22Rv1 (cell line): ENCODE data around the gene IMP4.

ENCODE experiments used
- H3K27ac ChIP-seq: fragments of 450-650 bp; 2 replicates; pipeline ENCODE4 v1.5.1; 2017
- ZFX ChIP-seq: fragments of 450-650 bp; IDR thresholded peaks from 2 replicates; pipeline ENCODE4 v1.6.1; 2017; ENCODE audit warnings: antibody characterized with exemption, borderline replicate concordance
- TF ChIP-seq, protein P1 (sequence below): fragments of 450-650 bp; IDR thresholded peaks from 2 replicates; pipeline ENCODE4 v1.5.1; 2017; ENCODE audit warnings: mild to moderate bottlenecking

IMP4 gene

DNA sequence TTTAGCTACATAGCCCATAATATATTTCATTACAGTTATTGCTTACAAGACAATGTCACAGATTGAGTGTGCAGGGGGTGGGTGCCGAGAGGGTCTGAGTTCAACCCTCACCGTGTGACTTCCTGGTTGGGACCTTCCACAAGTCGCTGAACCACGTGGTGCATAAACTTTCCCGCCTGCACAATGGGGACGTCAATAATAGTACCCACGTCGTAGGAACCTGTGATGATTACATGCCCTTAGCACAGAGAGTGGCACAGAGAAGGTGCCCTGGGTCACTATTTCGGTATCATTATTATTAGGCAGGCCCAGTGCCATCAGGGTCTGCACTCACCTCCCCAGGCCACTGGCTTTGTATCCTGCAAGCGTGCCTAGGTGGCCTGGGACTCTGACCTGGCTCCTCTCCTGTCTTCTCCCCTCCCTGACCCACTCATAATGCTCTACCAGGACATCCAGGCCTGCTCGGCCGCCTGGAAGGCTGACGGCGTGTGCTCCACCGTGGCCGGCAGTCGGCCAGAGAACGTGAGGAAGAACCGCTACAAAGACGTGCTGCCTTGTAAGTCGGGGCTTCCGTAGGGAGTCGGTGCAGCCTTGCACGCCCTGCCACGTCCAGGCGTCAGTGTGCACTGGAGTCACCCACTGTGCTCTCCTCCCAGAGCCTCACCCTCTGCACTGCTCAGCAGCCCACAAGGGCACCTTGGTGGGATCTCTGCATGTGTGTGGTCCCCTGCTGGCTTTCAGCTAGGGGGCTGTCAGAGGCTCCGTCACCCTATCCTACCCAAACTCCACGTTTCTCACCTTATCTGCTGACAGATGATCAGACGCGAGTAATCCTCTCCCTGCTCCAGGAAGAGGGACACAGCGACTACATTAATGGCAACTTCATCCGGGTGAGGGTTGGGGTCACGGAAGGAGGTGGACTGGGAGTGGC lies 16.0 kb downstream of the IMP4 start:
- TF ChIP-seq, protein P1, sequence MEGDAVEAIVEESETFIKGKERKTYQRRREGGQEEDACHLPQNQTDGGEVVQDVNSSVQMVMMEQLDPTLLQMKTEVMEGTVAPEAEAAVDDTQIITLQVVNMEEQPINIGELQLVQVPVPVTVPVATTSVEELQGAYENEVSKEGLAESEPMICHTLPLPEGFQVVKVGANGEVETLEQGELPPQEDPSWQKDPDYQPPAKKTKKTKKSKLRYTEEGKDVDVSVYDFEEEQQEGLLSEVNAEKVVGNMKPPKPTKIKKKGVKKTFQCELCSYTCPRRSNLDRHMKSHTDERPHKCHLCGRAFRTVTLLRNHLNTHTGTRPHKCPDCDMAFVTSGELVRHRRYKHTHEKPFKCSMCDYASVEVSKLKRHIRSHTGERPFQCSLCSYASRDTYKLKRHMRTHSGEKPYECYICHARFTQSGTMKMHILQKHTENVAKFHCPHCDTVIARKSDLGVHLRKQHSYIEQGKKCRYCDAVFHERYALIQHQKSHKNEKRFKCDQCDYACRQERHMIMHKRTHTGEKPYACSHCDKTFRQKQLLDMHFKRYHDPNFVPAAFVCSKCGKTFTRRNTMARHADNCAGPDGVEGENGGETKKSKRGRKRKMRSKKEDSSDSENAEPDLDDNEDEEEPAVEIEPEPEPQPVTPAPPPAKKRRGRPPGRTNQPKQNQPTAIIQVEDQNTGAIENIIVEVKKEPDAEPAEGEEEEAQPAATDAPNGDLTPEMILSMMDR, result no peak
- no peak for TF ChIP-seq ZFX
- no peak overlapping the region for H3K27ac ChIP-seq

GRCh38 chr2:130359466-130359865 lies 16.8 kb downstream of the IMP4 start:
- no peak for TF ChIP-seq ZFX
- TF ChIP-seq, protein P1, result no peak
- H3K27ac ChIP-seq, result no peak overlapping the region

- TF ChIP-seq, protein P1, result no peak
- no peak for TF ChIP-seq ZFX
- no peak overlapping the region for H3K27ac ChIP-seq
Observed at GRCh38 chr2:130363479-130363878, 20.8 kb downstream of the IMP4 start.

DNA sequence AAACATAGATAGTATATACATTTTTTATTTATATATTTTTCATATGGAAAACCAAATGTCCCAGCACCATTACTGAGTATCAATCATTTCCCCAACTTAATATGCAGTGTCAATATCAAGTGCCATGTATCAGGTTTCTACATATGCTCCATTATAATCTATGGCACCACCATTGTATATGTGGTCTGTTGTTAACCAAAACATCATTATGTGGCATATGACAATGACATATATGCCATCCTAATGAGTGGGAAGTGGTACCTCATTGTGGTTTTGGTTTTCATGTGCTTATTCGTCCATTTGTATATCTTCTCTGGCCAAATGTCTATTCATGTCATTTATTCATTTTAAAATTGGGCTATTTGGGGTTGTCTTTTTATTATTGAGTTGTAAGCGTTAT lies 22.4 kb downstream of the IMP4 start:
- H3K27ac ChIP-seq, result no peak overlapping the region
- TF ChIP-seq, protein P1, result no peak
- TF ChIP-seq ZFX, result no peak

DNA sequence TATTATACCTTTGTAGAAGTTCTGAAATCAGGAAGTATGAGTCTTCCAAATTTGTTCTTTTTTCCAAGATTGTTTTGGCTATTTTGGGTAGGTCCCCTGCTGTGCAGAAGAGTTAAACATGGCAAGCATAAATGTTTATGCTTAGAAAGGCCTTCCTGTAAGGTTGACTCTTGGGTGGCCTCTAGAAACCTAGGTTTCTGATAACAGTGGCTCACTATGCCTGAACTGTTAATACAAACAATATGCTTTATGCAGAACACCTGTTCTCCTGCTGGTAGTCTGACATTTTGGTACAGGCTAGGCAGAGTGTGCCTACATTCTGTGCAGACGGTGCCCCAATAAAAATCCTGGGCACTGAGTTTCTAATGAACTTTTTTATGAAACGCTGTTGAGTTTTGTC lies 23.3 kb downstream of the IMP4 start:
- no peak overlapping the region for H3K27ac ChIP-seq
- TF ChIP-seq, protein P1, result no peak
- TF ChIP-seq ZFX, result no peak

DNA sequence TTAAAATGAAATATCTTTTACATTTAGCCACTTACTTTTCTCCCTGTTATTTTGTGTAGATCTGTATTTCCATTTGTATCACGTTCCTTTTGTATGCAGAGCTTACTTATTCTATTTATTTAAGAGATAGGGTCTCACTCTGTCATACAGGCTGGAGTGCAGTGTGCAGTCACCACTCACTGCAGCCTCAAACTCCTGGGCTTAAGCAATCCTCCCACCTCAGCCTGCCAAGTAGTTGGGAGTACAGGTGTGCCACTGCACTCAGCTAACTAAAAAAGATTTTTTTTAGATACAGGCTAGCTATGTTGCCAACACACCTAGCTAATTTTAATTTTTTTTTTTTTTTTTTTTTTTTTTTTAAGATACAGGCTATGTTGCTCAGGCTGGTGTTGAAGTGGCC lies 24.0 kb downstream of the IMP4 start:
- no peak overlapping the region for H3K27ac ChIP-seq
- TF ChIP-seq, protein P1, result no peak
- TF ChIP-seq ZFX, result no peak

DNA sequence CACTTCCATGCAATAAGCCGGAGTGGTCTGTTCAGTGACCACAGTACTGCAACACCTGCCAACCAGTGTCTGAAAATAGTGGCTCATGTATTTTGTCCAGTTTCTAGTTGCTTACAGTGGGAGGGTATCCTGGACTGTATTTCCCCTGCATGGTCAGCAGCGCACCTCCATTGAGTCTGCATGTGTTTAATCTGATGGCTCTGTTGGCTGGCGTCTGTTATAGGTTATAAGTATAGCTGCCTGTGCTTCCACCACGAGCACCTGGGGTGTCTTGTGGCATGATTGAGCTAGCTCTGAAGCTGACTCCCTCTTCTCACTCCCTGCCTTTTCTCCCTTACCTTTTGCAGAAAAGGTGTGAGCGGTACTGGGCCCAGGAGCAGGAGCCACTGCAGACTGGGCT lies 26.1 kb downstream of the IMP4 start:
- H3K27ac ChIP-seq, result peak overlapping the region; percentile 84; the same call in 1 of the 2 replicates
- no peak for TF ChIP-seq ZFX
